ENCODE data around the gene MYO1B.

The MYO1B gene

GRCh38 chr2:191347154-191347553, 102.0 kb downstream of the MYO1B start:
- TF ChIP-seq CTCF (IDR thresholded peaks at IDR 0.05; ENCODE audit: low read depth, low read length): no peak
- H3K4me3 ChIP-seq (ENCODE audit: low read depth, low read length): no peak overlapping the region

- no peak for TF ChIP-seq CTCF (IDR thresholded peaks at IDR 0.05; ENCODE audit: low read depth, low read length)
- no peak overlapping the region for H3K4me3 ChIP-seq (ENCODE audit: low read depth, low read length)
Observed at GRCh38 chr2:191347881-191348280, 102.7 kb downstream of the MYO1B start.

GRCh38 chr2:191349990-191350389, 104.8 kb downstream of the MYO1B start:
- no peak for TF ChIP-seq CTCF (IDR thresholded peaks at IDR 0.05; ENCODE audit: low read depth, low read length)
- no peak overlapping the region for H3K4me3 ChIP-seq (ENCODE audit: low read depth, low read length)

- no peak for TF ChIP-seq CTCF (IDR thresholded peaks at IDR 0.05; ENCODE audit: low read depth, low read length)
- H3K4me3 ChIP-seq (ENCODE audit: low read depth, low read length): no peak overlapping the region
Observed at GRCh38 chr2:191350826-191351225, 105.6 kb downstream of the MYO1B start.

GRCh38 chr2:191351298-191351697, 106.1 kb downstream of the MYO1B start:
- H3K4me3 ChIP-seq (ENCODE audit: low read depth, low read length): no peak overlapping the region
- no peak for TF ChIP-seq CTCF (IDR thresholded peaks at IDR 0.05; ENCODE audit: low read depth, low read length)

GRCh38 chr2:191351921-191352320, 106.7 kb downstream of the MYO1B start:
- no peak for TF ChIP-seq CTCF (IDR thresholded peaks at IDR 0.05; ENCODE audit: low read depth, low read length)

GRCh38 chr2:191352536-191352935, 107.3 kb downstream of the MYO1B start:
- no peak overlapping the region for H3K4me3 ChIP-seq (ENCODE audit: low read depth, low read length)
- TF ChIP-seq CTCF (IDR thresholded peaks at IDR 0.05; ENCODE audit: low read depth, low read length): no peak

More at GRCh38 chr2:191351921-191352320, 106.7 kb downstream of the MYO1B start:
- H3K4me3 ChIP-seq (ENCODE audit: low read depth, low read length): no peak overlapping the region
